ENCODE data around the gene GPR61.

GPR61 gene

DNA sequence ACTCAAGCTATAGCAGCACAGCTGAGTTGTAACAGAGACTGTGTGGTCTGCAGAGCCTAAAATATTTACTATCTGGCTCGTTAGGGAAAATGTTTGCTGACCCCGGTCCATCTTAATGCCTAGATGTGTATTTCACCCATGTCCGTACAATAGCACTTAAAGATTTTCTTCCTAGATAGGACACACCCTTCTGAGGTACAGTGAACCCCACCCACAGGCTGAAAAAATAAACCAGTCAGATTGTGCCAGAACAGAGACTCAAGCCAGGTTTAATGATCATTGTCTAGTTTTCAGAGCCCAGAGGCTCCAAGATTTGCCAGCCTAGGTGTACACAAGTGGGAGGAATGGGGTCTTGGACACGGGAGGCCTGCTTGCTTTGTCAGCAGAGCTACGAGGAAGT, 35.7 kb upstream of the GPR61 start:
- Histone ChIP-seq H3K27ac (no peak overlapping the region), H4K20me1 (peaks cover 0 to 33% (median 29%) of the 10 kb centered on the region in 11 experiments; a peak in 17 of 22 replicates), H3K9ac (no peak overlapping the region), H3K4me1 (peaks cover 44 to 64% (median 54%) of the 10 kb centered on the region in 10 experiments), H3K4me3 (no peak overlapping the region), H3K9me3 (replicated peaks in 1 of 11) (no peaks in the 10 kb centered on the region), H3K36me3 (peaks cover 6 to 23% (median 17%) of the 10 kb centered on the region in 11 experiments; a peak in 18 of 22 replicates), H3K27me3 (no peaks in the 10 kb centered on the region), H3K4me2 (no peak overlapping the region)
- TF ChIP-seq Cebpa-rat (IDR thresholded peaks at IDR 0.05) = no peak

- peaks cover 6 to 15% (median 12%) of the 10 kb centered on the region in 11 experiments; a peak in 16 of 22 replicates for H3K36me3 ChIP-seq
- no peak overlapping the region for H3K4me2 ChIP-seq
- no peak overlapping the region for H3K4me3 ChIP-seq
- no peak overlapping the region for H3K9ac ChIP-seq
- TF ChIP-seq Cebpa-rat (IDR thresholded peaks at IDR 0.05) = no peak
- H3K9me3 ChIP-seq (replicated peaks in 1 of 11) = no peaks in the 10 kb centered on the region
- H3K27me3 ChIP-seq = peaks cover 0 to 4% (median 0%) of the 10 kb centered on the region in 11 experiments; a peak in 1 of 22 replicates
- peaks cover 0 to 23% (median 21%) of the 10 kb centered on the region in 11 experiments; a peak in 17 of 22 replicates for H4K20me1 ChIP-seq
- no peak overlapping the region for H3K27ac ChIP-seq
- H3K4me1 ChIP-seq = peaks cover 38 to 61% (median 50%) of the 10 kb centered on the region in 10 experiments
These were observed 34.7 kb upstream of the GPR61 start for GRCh38 chr1:109504974-109505373.

DNA sequence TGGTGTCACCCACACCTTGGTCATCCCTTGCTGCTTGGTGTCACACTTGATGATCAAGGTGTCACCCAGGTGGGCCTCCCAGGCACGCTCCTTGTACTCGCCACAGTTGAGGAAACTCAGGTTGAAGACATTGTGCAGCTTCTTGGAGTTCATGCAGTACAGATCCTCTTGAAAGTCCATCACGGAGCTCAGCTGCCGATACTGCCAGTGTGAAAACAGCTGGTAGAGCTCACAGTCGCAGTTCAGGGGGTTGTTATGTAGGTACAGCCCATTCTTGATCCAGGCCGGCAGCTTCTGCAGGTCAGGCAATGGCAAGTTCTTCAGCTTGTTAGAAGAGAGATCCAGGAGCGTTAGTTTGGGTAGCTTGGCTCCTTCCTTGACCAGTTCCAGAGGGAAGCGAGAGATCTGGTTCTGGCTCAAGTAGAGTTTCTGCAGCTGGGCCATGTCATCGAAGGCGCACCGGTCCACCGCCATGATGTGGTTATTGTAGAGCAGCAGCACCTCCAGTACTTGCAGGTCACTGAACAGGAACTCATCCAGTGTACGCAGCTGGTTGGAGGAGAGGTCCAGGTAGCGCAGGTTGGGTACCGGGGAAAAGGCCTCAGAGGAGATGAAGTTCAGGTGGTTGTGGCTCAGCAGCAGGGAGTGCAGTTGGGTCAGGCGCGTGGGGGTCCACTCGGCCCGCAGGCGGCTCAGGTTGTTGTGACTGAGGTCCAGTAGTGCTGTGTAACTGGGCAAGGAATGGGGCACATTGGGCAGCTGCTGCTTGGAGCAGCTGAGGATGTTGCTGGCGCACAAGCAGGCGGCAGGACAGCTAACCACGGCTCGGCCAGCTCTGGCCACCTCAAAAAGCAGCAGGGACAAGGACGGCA, 31.4 kb upstream of the GPR61 start:
- H3K36me3 ChIP-seq = peaks cover 0 to 6% (median 0%) of the 10 kb centered on the region in 11 experiments; a peak in 1 of 22 replicates
- H3K27me3 ChIP-seq = peaks cover 0 to 4% (median 0%) of the 10 kb centered on the region in 11 experiments; a peak in 1 of 22 replicates
- no peaks in the 10 kb centered on the region for H3K9me3 ChIP-seq (replicated peaks in 1 of 11)
- no peak overlapping the region for H3K9ac ChIP-seq
- H3K4me3 ChIP-seq = peak overlapping the region in 1 of 10 experiments; percentile 66; a peak in 1 of 20 replicates
- no peaks in the 10 kb centered on the region for H4K20me1 ChIP-seq
- no peak overlapping the region for H3K27ac ChIP-seq
- peaks cover 10 to 34% (median 22%) of the 10 kb centered on the region in 10 experiments for H3K4me1 ChIP-seq
- no peak for TF ChIP-seq Cebpa-rat (IDR thresholded peaks at IDR 0.05)
- H3K4me2 ChIP-seq = peak overlapping the region in 8 of 11 experiments; percentile 89 to 99 (median 98); a peak in 13 of 22 replicates

- Histone ChIP-seq H3K9me3 (replicated peaks in 1 of 11) (no peaks in the 10 kb centered on the region), H3K4me1 (peaks cover 10 to 28% (median 20%) of the 10 kb centered on the region in 10 experiments), H3K4me3 (peak overlapping the region; percentile 62 to 85 (median 74); a peak in 19 of 20 replicates), H3K36me3 (peaks cover 0 to 6% (median 0%) of the 10 kb centered on the region in 11 experiments; a peak in 1 of 22 replicates), H4K20me1 (no peaks in the 10 kb centered on the region), H3K27ac (no peak overlapping the region), H3K27me3 (peaks cover 0 to 4% (median 0%) of the 10 kb centered on the region in 11 experiments; a peak in 1 of 22 replicates), H3K4me2 (peak overlapping the region; percentile 89 to 99 (median 97)), H3K9ac (peak overlapping the region in 7 of 11 experiments; percentile 77 to 83 (median 81); a peak in 13 of 22 replicates)
- TF ChIP-seq Cebpa-rat (IDR thresholded peaks at IDR 0.05) = no peak
These were observed 30.8 kb upstream of the GPR61 start for GRCh38 chr1:109508873-109509175.

DNA sequence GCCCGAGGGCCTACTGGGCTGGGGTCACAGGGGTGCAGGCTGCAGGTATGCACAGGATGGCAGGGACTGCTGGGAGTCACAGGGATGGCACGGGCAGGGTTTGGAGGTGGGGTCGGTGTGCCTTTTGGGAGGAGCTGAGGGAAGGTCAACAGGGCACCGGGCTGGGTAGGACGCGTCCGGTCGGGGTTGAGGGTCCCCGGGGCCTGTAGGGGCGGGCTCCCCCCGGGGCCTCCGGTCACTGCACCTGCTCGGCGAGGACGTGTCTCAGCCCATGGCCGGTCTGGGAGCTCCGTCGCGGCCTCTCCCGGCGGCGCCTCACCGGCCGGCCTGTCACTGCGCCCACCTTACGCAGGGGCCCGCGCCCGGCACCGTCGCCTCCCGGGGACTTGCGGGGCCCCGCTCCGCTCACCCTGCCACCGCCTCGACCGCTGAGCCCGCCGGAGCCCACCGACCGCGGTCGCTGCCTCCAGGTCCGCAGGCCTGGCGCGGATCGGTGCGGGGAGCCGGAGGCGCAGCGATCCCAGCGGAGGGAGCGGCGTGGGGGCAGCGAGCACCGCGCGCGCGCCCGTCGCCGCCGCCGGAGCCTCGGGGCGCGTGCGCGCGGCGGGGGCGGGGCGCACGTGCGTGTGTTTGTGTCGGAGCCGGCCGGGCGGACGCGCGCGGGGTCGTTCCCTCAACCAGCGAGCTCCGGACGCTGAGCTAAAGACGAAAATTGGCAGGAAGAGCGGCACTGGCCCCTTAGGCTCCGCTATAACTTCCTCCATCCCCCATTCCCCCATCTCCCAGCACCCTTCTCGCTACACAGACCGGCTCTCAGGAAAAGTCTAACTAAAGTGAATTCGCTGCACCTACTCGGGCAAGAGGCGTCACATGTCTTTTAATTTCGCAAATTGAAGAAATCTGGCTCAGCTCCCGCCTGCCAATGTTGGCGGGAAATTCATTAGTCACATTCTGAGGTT, 30.2 kb upstream of the GPR61 start, which contains the start of gene AMIGO1:
TSS of gene AMIGO1 (minus strand) at position 552 of the 959 bp plus-strand sequence. CDS start 815 bp downstream, outside the sequence.
- Histone ChIP-seq H3K4me1 (peaks cover 10 to 21% (median 15%) of the 10 kb centered on the region in 10 experiments), H3K9ac (peak within 1 kb of the TSS; percentile 65 to 83 (median 80)), H3K36me3 (peaks cover 0 to 3% (median 0%) of the 10 kb centered on the region in 11 experiments; a peak in 1 of 22 replicates), H3K4me3 (peak within 1 kb of the TSS; percentile 62 to 85 (median 74)), H3K9me3 (replicated peaks in 1 of 11) (no peaks in the 10 kb centered on the region), H3K4me2 (peak within 1 kb of the TSS; percentile 89 to 99 (median 97)), H4K20me1 (no peaks in the 10 kb centered on the region), H3K27me3 (peaks cover 0 to 4% (median 0%) of the 10 kb centered on the region in 11 experiments; a peak in 1 of 22 replicates), H3K27ac (peak within 1 kb of the TSS in 10 of 11 experiments; percentile 27 to 64 (median 46); a peak in 16 of 22 replicates)
- TF ChIP-seq Cebpa-rat (IDR thresholded peaks at IDR 0.05) = no peak

DNA sequence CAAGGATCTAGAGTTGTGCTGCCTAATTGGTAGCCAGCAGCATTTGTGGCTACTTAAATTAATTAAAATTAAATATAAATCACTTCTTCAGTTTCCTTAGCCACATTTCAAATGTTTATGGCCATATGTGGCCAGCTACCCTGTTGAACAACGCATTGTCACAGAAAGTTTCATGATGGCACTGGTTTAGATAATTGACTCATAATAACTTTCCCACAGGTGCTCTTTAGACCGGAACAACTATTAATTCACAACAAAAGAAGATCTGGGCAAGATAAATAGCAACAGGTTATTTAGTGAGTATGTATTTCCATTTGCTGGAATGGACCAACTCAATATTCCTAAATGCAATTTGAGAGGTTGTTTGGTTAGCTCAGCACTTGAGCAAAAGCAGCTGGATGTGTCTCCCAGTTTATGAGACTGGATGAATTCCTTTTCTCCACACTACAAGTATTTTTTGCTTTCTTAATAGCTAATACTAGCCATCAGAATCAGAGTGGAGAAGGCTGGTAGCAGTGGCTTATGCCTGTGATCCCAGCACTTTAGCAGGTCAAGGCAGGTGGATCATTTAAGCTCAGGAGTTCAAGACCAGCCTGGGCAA, 26.5 kb upstream of the GPR61 start:
- no peak overlapping the region for H3K4me2 ChIP-seq
- H3K4me3 ChIP-seq = no peak overlapping the region
- no peaks in the 10 kb centered on the region for H3K9me3 ChIP-seq (replicated peaks in 1 of 11)

GRCh38 chr1:109514846-109515245, 24.8 kb upstream of the GPR61 start:
- H3K9ac ChIP-seq = no peak overlapping the region
- peaks cover 5 to 8% (median 7%) of the 10 kb centered on the region in 10 experiments for H3K4me1 ChIP-seq
- 0 out of 22 replicates have a peak, but pooled peaks cover 0 to 4% (median 0%) of the 10 kb centered on the region in 11 experiments for H3K27me3 ChIP-seq
- no peak overlapping the region for H3K4me3 ChIP-seq
- no peak overlapping the region for H3K27ac ChIP-seq
- H4K20me1 ChIP-seq = no peaks in the 10 kb centered on the region
- no peaks in the 10 kb centered on the region for H3K9me3 ChIP-seq (replicated peaks in 1 of 11)
- H3K4me2 ChIP-seq = no peak overlapping the region
- H3K36me3 ChIP-seq = no peaks in the 10 kb centered on the region
- no peak for TF ChIP-seq Cebpa-rat (IDR thresholded peaks at IDR 0.05)

More for the DNA sequence above, 26.5 kb upstream of the GPR61 start:
- Histone ChIP-seq H3K4me1 (peaks cover 6 to 18% (median 14%) of the 10 kb centered on the region in 10 experiments), H3K36me3 (no peaks in the 10 kb centered on the region), H3K27ac (no peak overlapping the region), H3K9ac (no peak overlapping the region), H3K27me3 (peaks cover 0 to 4% (median 0%) of the 10 kb centered on the region in 11 experiments; a peak in 1 of 22 replicates), H4K20me1 (no peaks in the 10 kb centered on the region)
- TF ChIP-seq Cebpa-rat (IDR thresholded peaks at IDR 0.05) = no peak

DNA sequence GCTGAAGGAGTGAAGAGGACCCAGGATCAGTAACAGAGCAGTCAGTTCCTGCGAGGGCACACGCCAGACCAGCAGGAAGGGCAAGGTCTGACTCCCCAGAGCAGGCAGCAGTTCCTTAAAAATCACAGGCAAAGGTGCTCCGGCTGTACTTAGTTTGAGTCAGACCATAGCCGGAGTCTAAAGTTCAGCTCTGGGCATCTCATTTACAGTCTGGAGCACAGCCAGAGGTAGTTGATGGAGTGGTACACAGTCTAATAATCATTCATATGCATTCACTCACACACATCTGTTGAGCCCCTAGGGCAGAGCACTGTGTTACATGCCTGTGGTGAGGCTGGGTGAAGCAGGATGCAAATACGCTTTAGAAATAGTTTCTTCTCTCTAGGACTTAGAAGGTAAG, 22.8 kb upstream of the GPR61 start:
- no peak overlapping the region for H3K4me3 ChIP-seq
- no peak overlapping the region for H3K9ac ChIP-seq
- H3K9me3 ChIP-seq (replicated peaks in 1 of 11) = no peaks in the 10 kb centered on the region
- H3K36me3 ChIP-seq = no peaks in the 10 kb centered on the region
- H3K27me3 ChIP-seq = no peaks in the 10 kb centered on the region
- H3K4me1 ChIP-seq = no peaks in the 10 kb centered on the region; a peak in 1 of 20 replicates
- H3K4me2 ChIP-seq = no peak overlapping the region
- no peak overlapping the region for H3K27ac ChIP-seq
- no peaks in the 10 kb centered on the region for H4K20me1 ChIP-seq
- TF ChIP-seq Cebpa-rat (IDR thresholded peaks at IDR 0.05) = no peak
